ENCODE measurements around the gene VEGFB.
A peak's percentile ranks its signal among the peaks of the same experiment; 100 is the strongest.

The VEGFB gene

DNA sequence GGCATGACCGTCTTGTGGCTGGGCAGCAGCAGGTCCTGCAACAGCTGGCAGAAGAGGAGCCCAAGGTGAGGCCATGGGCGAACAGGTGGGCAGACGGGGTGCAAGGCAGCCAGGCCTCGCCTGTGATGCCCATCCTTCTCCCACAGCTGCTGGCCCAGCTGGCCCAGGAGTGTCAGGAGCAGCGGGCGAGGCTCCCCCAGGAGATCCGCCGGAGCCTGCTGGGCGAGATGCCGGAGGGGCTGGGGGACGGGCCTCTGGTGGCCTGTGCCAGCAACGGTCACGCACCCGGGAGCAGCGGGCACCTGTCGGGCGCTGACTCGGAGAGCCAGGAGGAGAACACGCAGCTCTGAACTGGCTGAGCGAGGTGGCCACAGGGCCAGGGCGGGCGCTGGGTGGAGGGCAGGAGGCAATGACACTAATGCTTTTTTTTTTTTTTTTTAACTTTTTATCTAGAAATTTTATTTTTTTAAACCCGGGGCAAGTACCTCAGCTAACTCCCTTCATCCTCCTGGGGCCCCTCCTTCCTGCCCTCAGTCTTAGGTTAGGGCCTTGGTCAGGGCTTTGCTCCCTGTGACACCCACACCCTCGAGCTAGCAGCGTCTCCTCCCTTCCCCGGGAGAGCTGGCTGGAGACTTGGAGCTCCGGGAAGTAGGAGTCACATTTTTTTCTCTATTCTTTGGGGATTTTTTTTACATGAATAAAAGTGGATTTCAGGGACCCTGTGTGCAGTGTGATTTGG is 33.0 kb downstream of the VEGFB start:
- no peak for DNase-seq (ENCODE audit: low read depth)
- TF ChIP-seq, protein P1, sequence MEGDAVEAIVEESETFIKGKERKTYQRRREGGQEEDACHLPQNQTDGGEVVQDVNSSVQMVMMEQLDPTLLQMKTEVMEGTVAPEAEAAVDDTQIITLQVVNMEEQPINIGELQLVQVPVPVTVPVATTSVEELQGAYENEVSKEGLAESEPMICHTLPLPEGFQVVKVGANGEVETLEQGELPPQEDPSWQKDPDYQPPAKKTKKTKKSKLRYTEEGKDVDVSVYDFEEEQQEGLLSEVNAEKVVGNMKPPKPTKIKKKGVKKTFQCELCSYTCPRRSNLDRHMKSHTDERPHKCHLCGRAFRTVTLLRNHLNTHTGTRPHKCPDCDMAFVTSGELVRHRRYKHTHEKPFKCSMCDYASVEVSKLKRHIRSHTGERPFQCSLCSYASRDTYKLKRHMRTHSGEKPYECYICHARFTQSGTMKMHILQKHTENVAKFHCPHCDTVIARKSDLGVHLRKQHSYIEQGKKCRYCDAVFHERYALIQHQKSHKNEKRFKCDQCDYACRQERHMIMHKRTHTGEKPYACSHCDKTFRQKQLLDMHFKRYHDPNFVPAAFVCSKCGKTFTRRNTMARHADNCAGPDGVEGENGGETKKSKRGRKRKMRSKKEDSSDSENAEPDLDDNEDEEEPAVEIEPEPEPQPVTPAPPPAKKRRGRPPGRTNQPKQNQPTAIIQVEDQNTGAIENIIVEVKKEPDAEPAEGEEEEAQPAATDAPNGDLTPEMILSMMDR (IDR thresholded peaks at IDR 0.05; ENCODE audit: insufficient read depth, low read depth, low read length, missing control alignments) = no peak
- H3K4me3 ChIP-seq (ENCODE audit: low read length) = no peak overlapping the region

DNA sequence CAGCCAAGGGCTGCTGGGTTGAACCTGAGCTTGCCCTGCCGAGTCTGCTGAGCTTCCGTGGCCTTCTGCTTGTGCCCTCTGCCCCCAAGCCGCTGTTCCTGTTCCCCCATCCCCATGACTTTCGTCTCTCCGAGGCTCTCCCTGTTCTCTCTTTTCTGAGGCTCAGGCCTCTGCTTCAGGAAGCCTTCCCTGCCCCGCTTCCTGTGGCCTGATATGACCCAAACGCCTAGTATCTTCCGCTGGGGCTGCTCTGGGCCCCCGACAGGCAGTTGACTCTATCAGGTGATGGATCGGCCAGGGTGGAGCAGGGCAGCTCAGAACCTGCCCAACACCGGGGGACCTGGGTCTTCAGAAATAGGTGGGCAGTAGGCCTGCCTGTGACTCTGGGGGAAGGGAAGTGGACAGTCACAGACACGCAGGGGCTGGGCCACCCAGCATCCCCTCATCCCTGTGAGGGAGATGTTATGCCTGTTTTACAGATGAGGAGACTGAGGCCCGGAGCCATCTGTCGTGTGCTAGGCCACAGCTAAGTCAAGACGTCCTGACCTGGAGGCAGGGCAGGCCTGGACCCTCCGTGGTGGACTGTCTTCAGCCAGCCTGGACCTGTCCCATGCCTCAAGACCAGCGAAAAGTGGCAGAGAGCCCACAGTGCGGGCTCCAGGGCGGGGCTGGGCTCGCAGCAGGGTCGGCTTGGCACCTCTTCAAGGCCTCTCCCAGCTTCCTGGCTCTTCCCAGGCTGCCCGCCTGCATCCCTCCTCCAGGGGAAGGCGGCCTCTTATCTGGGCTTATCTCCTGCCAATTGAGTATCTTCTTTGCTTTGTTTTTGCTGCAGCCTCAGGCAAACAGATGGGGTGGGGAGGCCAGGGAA is 33.9 kb downstream of the VEGFB start:
- TF ChIP-seq, protein P1 (IDR thresholded peaks at IDR 0.05; ENCODE audit: insufficient read depth, low read depth, low read length, missing control alignments) = no peak
- no peak overlapping the region for H3K4me3 ChIP-seq (ENCODE audit: low read length)
- DNase-seq (ENCODE audit: low read depth) = peak; percentile 40

DNA sequence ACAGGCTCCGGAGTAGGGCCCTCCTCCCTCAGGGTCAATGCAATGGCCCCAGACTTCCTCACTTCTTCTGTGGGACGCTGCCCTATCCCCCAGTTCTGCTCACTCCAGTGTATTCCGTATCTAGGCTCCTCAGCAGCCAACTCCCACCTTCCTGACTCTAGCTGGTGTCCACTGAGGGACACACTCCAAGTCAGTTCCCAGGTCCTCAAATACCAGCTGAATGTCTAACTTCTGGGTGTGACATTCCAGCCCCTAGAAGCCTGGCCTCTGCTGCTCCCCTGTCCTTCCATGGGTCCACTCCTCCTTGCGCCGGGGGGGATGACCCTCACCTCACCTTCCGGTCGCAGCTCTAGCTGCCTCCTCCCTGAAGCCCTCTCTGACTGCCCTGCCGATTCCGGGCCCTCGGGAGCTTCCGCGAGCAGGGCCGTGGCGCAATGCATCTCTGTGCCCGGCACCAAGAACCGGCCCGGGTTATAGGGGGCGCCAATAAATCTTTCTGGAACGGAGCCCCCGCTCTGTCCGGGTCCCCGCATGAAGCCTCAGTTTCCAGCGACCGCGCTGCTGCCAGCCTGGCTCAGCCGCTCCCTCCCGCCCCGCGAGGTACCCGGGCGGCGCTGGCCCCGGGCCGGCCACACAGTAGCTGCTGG is 34.6 kb downstream of the VEGFB start:
- DNase-seq (ENCODE audit: low read depth) = peak; percentile 35
- TF ChIP-seq, protein P1 (IDR thresholded peaks at IDR 0.05; ENCODE audit: insufficient read depth, low read depth, low read length, missing control alignments) = no peak
- H3K4me3 ChIP-seq (ENCODE audit: low read length) = peak overlapping the region; percentile 59

DNA sequence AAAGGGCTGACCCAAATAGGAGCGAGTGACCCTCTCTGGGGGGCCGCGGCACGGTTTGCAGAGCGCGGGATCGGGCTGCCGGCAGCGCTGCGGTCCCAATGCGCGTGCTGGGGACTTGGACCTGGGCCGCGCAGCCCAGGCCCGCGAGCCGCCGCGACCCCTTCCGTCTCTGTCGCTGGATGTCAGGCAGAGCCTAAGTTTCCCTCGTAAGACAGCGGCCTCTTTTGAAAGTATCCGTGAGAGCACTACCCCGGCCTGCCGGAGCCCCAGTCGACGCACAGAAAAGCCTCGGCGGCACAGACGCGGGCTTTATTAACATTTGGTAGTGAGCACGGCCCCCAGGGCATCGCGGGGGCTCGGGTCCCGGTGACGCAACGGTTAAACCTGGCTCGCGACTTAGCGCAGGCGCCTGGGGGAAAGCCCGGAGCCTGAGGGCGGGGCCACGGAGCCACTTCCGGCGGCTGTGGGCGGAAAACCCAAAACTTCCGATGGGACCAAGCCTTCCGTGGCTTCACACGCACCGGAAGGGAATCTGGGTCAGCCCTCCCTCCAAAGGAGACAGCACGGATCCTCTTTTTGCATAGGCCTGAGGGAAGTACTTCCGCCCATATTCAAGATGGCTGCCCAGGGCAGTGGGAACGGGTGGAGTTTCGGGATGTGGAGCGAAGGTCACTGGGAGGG is 35.3 kb downstream of the VEGFB start:
- peak; percentile 100 for DNase-seq (ENCODE audit: low read depth)
- peak overlapping the region; percentile 59 for H3K4me3 ChIP-seq (ENCODE audit: low read length)
- TF ChIP-seq, protein P1 (IDR thresholded peaks at IDR 0.05; ENCODE audit: insufficient read depth, low read depth, low read length, missing control alignments) = peak; percentile 2

DNA sequence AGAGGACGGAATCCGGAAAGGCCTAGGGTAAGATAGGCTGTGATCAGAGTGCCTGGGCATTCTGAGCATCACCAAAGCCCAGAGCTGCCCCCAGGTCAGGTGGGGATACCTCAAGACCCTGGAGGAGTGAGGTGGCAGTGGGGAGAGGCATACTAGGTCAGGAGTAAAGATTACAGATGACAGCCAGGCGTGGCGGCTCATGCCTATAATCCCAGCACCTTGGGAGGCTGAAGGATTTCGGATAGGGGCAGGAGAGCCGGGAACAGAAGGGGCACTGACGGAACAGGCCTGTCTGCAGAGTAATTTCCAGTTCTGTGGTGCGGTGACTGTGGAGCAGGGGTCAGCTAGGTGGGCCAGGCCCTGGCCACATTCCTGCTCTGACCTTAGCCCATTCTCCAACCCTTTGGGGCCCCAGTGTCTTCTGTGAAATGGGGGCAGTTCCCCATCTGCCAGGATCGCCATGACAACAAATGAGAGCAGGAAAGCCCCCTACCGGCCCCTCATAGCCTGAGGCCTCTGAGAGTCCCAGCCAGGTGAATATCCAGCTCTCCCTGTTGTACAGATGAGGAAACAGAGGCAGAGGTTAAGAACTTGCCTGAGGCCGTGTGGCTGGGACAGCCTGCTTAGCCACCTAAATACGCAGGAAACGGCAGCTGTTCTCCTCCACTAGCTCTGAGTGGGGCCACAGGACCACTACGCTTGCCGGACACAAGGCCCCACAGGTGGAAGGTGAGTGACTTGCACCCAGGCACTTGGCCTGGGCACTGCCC is 40.8 kb downstream of the VEGFB start:
- no peak for DNase-seq (ENCODE audit: low read depth)

More for the DNA sequence above, 40.8 kb downstream of the VEGFB start:
- H3K4me3 ChIP-seq (ENCODE audit: low read length) = no peak overlapping the region
- TF ChIP-seq, protein P1 (IDR thresholded peaks at IDR 0.05; ENCODE audit: insufficient read depth, low read depth, low read length, missing control alignments) = no peak
